ENCODE measurements around the gene PROZ. TPM values are rescaled to one million over a fixed set of nuclear protein-coding genes. Genes with fewer than 3 reads are reported as not detected.
A peak's percentile ranks its signal among the peaks of the same experiment; 100 is the strongest.

PROZ gene
- total and polyA plus RNA-seq, 2 of the 13 experiments (the other 11 are each of a cell fraction or from before 2014, with no cell fraction given): 5.6 to 22.5 TPM

GRCh38 chr13:113122550-113123225 lies 35.8 kb upstream of the PROZ start, which contains the start of gene F10:
F10 (plus strand) TSS chr13:113122799; CDS start chr13:113122856, 57 bp downstream.
- ChIA-PET POLR2A (interaction anchor here (0.8 to 3.6 kb wide), 19 partner anchors 9 to 368 kb away, joined by 3 to 71 read pairs (median 6); partner anchors contain the start of genes CUL4A, DCUN1D2, F7 and PCID2), CTCF (ENCODE audit: low intra/inter-chr PET ratio, low total read pairs) (interaction anchor here (2.5 kb wide), 1 partner anchor 88 kb away, joined by 15 read pairs; no protein-coding TSS in a partner anchor)
- Histone ChIP-seq H3K9me3 (ENCODE audit: low read length) (no peaks in the 10 kb centered on the region), H3K9ac (ENCODE audit: insufficient read depth, low read depth, low read length) (peak within 1 kb of the TSS; percentile 79), H3K27ac (ENCODE audit: extremely low read length, insufficient read depth, low read length) (peak within 1 kb of the TSS; percentile 83), H3K27me3 (ENCODE audit: control insufficient read depth in 1 of 2, insufficient read depth in 2 of 2, low read length in 2 of 2) (no peaks in the 10 kb centered on the region; a peak in 1 of 5 replicates), H2AFZ (ENCODE audit: low read length) (no peak within 1 kb of the TSS), H3K4me2 (ENCODE audit: low read depth, low read length) (peak within 1 kb of the TSS; percentile 86), H3K4me3 (replicated peaks in 1 of 3; ENCODE audit: insufficient read depth in 1 of 3, low read depth in 2 of 3, low read length in 3 of 3) (peak within 1 kb of the TSS; percentile 70 to 92 (median 76)), H4K20me1 (ENCODE audit: insufficient read depth, low read length) (peaks cover 4% of the 10 kb centered on the region; the same call in 1 of the 2 replicates), H3K79me2 (ENCODE audit: insufficient read depth, low read length) (peaks cover 28% of the 10 kb centered on the region), H3K4me1 (ENCODE audit: insufficient read depth, low read length) (peaks cover 43% of the 10 kb centered on the region), H3K36me3 (replicated peaks in 1 of 2; ENCODE audit: control insufficient read depth in 1 of 2, insufficient read depth in 2 of 2, low read length in 2 of 2) (peaks cover 0 to 1% of the 10 kb centered on the region in 2 experiments; a peak in 2 of 5 replicates)
- under 1% methylated on average over 17 of the region's 23 CpGs for WGBS (ENCODE audit: low lambda C conversion rate)
- peak; percentile 95 for FAIRE-seq
- DNase-seq (ENCODE audit: low spot score): peak; percentile 95
- TSS peak; percentile 45 for BruUV-seq (replicated peaks)
- in situ Hi-C loops (cut with HindIII; ENCODE audit: extremely low pct_ligation_motif_present, low pct_unique_long_range_greater_than_20kb) (loop anchor here (5.0 kb wide), 1 partner anchor 85 kb away; no protein-coding TSS in a partner anchor), intact Hi-C loops (cut with micrococcal nuclease; ENCODE audit: unreplicated experiment) (loop anchor here (1.0 to 5.0 kb wide), 6 partner anchors 18 to 180 kb away; partner anchors contain the start of genes CUL4A, F7 and PCID2)
- ATAC-seq: peak; percentile 93
- TF ChIP-seq NPAS2 (CRISPR knock-in tag; IDR thresholded peaks at IDR 0.05; ENCODE audit: borderline replicate concordance): no peak
- no peak for TF ChIP-seq TOE1 (CRISPR knock-in tag; IDR thresholded peaks at IDR 0.05)
- 0 out of 2 replicates have a peak, but pooled peaks have one; percentile 52 for TF ChIP-seq NFE2L1 (CRISPR knock-in tag; IDR thresholded peaks at IDR 0.05; ENCODE audit: borderline replicate concordance)
- 0 out of 2 replicates have a peak, but pooled peaks have one; percentile 83 for TF ChIP-seq ATF5 (CRISPR knock-in tag; IDR thresholded peaks at IDR 0.05; ENCODE audit: low read depth)
- TF ChIP-seq ZNF513 (CRISPR knock-in tag; conservative IDR thresholded peaks at IDR 0.05): 0 out of 2 replicates have a peak, but pooled peaks have one; percentile 92
- TF ChIP-seq JARID2 (CRISPR knock-in tag; IDR thresholded peaks at IDR 0.05; ENCODE audit: insufficient replicate concordance): no peak
- peak; percentile 34; the same call in 1 of the 2 replicates for TF ChIP-seq TFE3 (CRISPR knock-in tag; IDR thresholded peaks at IDR 0.05)
- TF ChIP-seq ZNF121 (CRISPR knock-in tag; IDR thresholded peaks at IDR 0.05): peak; percentile 9; the same call in 1 of the 2 replicates
- TF ChIP-seq MTF1 (CRISPR knock-in tag; IDR thresholded peaks at IDR 0.05): no peak
- TF ChIP-seq ZSCAN22 (CRISPR knock-in tag; IDR thresholded peaks at IDR 0.05): peak; percentile 91
- peak; percentile 87 for TF ChIP-seq ZSCAN29 (CRISPR knock-in tag; conservative IDR thresholded peaks at IDR 0.05)
- no peak for TF ChIP-seq ZNF101 (CRISPR knock-in tag; IDR thresholded peaks at IDR 0.05; ENCODE audit: borderline replicate concordance, low read depth)
- no peak for TF ChIP-seq NR2F2 (IDR thresholded peaks at IDR 0.05; ENCODE audit: borderline replicate concordance, low read depth)
- peak; percentile 81; the same call in 1 of the 2 replicates for TF ChIP-seq ZNF251 (CRISPR knock-in tag; IDR thresholded peaks at IDR 0.05)
- peak; percentile 93; the same call in 1 of the 2 replicates for TF ChIP-seq ZNF772 (CRISPR knock-in tag; IDR thresholded peaks at IDR 0.05)
- TF ChIP-seq HOXD1 (CRISPR knock-in tag; IDR thresholded peaks at IDR 0.05): peak; percentile 90; the same call in 1 of the 2 replicates
- TF ChIP-seq ZNF615 (CRISPR knock-in tag; IDR thresholded peaks at IDR 0.05; ENCODE audit: borderline replicate concordance): no peak
- TF ChIP-seq SP1 (IDR thresholded peaks at IDR 0.05): no peak
- peak; percentile 79 for TF ChIP-seq SP1 (CRISPR knock-in tag; IDR thresholded peaks at IDR 0.05)
- TF ChIP-seq ZNF674 (CRISPR knock-in tag; IDR thresholded peaks at IDR 0.05; ENCODE audit: low read depth): 0 out of 2 replicates have a peak, but pooled peaks have one; percentile 46
- no peak for TF ChIP-seq CC2D1A (CRISPR knock-in tag; IDR thresholded peaks at IDR 0.05)
- TF ChIP-seq KMT2A (CRISPR knock-in tag; IDR thresholded peaks at IDR 0.05): peak; percentile 79

Data from HepG2 (cell line).